Activated naive CD8-positive, alpha-beta T cell treated with anti-CD3 and anti-CD28 coated beads, Interleukin-2, amount 10 ng/mL, durations not matched to agents 7 days and 5 days (primary cell): Measurements from ENCODE around the gene HPDL. TPM values are rescaled to one million over a fixed set of nuclear protein-coding genes. Genes with fewer than 3 reads are reported as not detected.

Experiments
- ATAC-seq: fragments of 150-1000 bp; cut with Tn5 transposase; one replicate; pipeline ENCODE4 v1.10.0; 2021; ENCODE audit warnings: low read depth, moderate library complexity
- POLR2A ChIA-PET: fragments of 350-600 bp; sonication (Branson Sonifier 250); formaldehyde crosslinking; loops from one replicate; lab custom pipeline; 2021; ENCODE audit warnings: antibody characterized with exemption; lab: Charles Lee
- DNase-seq: peaks from one replicate; pipeline ENCODE4 v3.0.0; 2021
- H3K27ac Mint-ChIP-seq: one replicate; pipeline ENCODE4 v1.8.0; 2022; ENCODE audit warnings: mild to moderate bottlenecking, mixed read lengths
- H3K27me3 Mint-ChIP-seq: one replicate; pipeline ENCODE4 v1.8.0; 2022; ENCODE audit warnings: mild to moderate bottlenecking, moderate library complexity, mixed read lengths
- H3K36me3 Mint-ChIP-seq: one replicate; pipeline ENCODE4 v1.8.0; 2021; ENCODE audit warnings: mild to moderate bottlenecking, mixed read lengths
- H3K4me1 Mint-ChIP-seq: one replicate; pipeline ENCODE4 v1.8.0; 2021; ENCODE audit warnings: mixed read lengths
- H3K4me3 Mint-ChIP-seq: one replicate; pipeline ENCODE4 v1.8.0; 2022; ENCODE audit warnings: mild to moderate bottlenecking, moderate library complexity, mixed read lengths
- H3K9me3 Mint-ChIP-seq: one replicate; pipeline ENCODE4 v1.8.0; 2021; ENCODE audit warnings: mixed read lengths
- total RNA-seq, 2 experiments: library from RNA; stranded (reverse); gene quantifications; one replicate each; pipeline ENCODE4 v1.2.3, GENCODE V29; 2021

Gene HPDL
- total RNA-seq, 2 experiments from 2014 or later: 8.4 to 10.3 TPM

- H3K4me3 Mint-ChIP-seq: no peak overlapping the region
Observed at GRCh38 chr1:45365051-45365450, 38.4 kb downstream of the HPDL start.

GRCh38 chr1:45370575-45370974 lies 43.9 kb downstream of the HPDL start:
- DNase-seq: no peak
- Mint-ChIP-seq H3K27me3 (no peaks in the 10 kb centered on the region), H3K36me3 (peaks cover 1% of the 10 kb centered on the region), H3K9me3 (no peaks in the 10 kb centered on the region), H3K4me1 (peaks cover 10% of the 10 kb centered on the region), H3K4me3 (no peak overlapping the region), H3K27ac (peak overlapping the region; percentile 37)
- ATAC-seq: no peak
- POLR2A ChIA-PET: no interaction called here

More at GRCh38 chr1:45365051-45365450, 38.4 kb downstream of the HPDL start:
- Mint-ChIP-seq H3K27ac (no peak overlapping the region), H3K36me3 (peaks cover 1% of the 10 kb centered on the region), H3K4me1 (peaks cover 5% of the 10 kb centered on the region), H3K27me3 (no peaks in the 10 kb centered on the region), H3K9me3 (no peaks in the 10 kb centered on the region)
- DNase-seq (no peak), ATAC-seq (no peak)
- POLR2A ChIA-PET: no interaction called here

- ATAC-seq (no peak), DNase-seq (no peak)
- Mint-ChIP-seq H3K36me3 (peaks cover 3% of the 10 kb centered on the region), H3K27ac (no peak overlapping the region), H3K9me3 (no peaks in the 10 kb centered on the region), H3K4me1 (peaks cover 10% of the 10 kb centered on the region), H3K27me3 (no peaks in the 10 kb centered on the region), H3K4me3 (no peak overlapping the region)
- POLR2A ChIA-PET: no interaction called here
Observed at GRCh38 chr1:45373573-45373972, 46.9 kb downstream of the HPDL start.

GRCh38 chr1:45375104-45376090 lies 48.7 kb downstream of the HPDL start:
- H3K4me3 Mint-ChIP-seq: no peak overlapping the region
- no peak for DNase-seq
- H3K36me3 Mint-ChIP-seq: peaks cover 2% of the 10 kb centered on the region
- H3K27ac Mint-ChIP-seq: no peak overlapping the region
- no peak for ATAC-seq
- POLR2A ChIA-PET: no interaction called here
- H3K27me3 Mint-ChIP-seq: no peaks in the 10 kb centered on the region
- peaks cover 10% of the 10 kb centered on the region for H3K4me1 Mint-ChIP-seq
- H3K9me3 Mint-ChIP-seq: no peaks in the 10 kb centered on the region

- no peak for DNase-seq
- ATAC-seq: no peak
- Mint-ChIP-seq H3K9me3 (no peaks in the 10 kb centered on the region), H3K27me3 (no peaks in the 10 kb centered on the region), H3K4me3 (no peak overlapping the region), H3K36me3 (peaks cover 2% of the 10 kb centered on the region), H3K27ac (no peak overlapping the region), H3K4me1 (peaks cover 8% of the 10 kb centered on the region)
- POLR2A ChIA-PET: no interaction called here
Observed at GRCh38 chr1:45378184-45378583, 51.5 kb downstream of the HPDL start.

Other genes with a start within 250 kb of the HPDL start
- 1 to 10 TPM; 1.7 to 1.9 TPM for gene ZSWIM5, start 120.3 kb upstream of the HPDL start, total RNA-seq
- gene TOE1, start 13.3 kb downstream of the HPDL start, total RNA-seq: 10 to 100 TPM; 20.4 to 22.2 TPM
- 10 to 100 TPM; 59.9 to 68.8 TPM for gene MUTYH, start 13.5 kb downstream of the HPDL start, total RNA-seq
- 1 to 10 TPM; 5.8 to 6.5 TPM for gene TESK2, start 164.3 kb downstream of the HPDL start, total RNA-seq
- 10 to 100 TPM; 10.3 to 13.0 TPM for gene CCDC163, start 173.2 kb downstream of the HPDL start, total RNA-seq
- gene MMACHC, start 173.4 kb downstream of the HPDL start, total RNA-seq: 1 to 10 TPM; 4.9 to 8.3 TPM
- 100 to 1,000 TPM; 159 to 180 TPM for gene PRDX1, start 195.0 kb downstream of the HPDL start, total RNA-seq
- gene AKR1A1, start 223.9 kb downstream of the HPDL start, total RNA-seq: 100 to 1,000 TPM; 102 to 116 TPM